ENCODE data around the gene EFCAB6. TPM values are rescaled to one million over a fixed set of nuclear protein-coding genes. Genes with fewer than 3 reads are reported as not detected.

EFCAB6 gene
- total and polyA plus RNA-seq, 9 of the 15 experiments (the other 6 are each of a cell fraction or from before 2014, with no cell fraction given): 0.06 TPM; not detected in 8

- Histone ChIP-seq H3K27ac (ENCODE audit: extremely low read depth, low read depth, low read length) (no peak overlapping the region), H2AFZ (ENCODE audit: low read depth, low read length) (no peak overlapping the region), H3K4me2 (ENCODE audit: insufficient read depth, low read length) (no peak overlapping the region), H4K20me1 (replicated peaks; ENCODE audit: control insufficient read depth, insufficient read depth, low read length) (no peaks in the 10 kb centered on the region), H3K4me3 (no peak overlapping the region), H3K9me1 (ENCODE audit: control insufficient read depth, insufficient read depth, low read length) (no peaks in the 10 kb centered on the region), H3K27me3 (ENCODE audit: control insufficient read depth in 2 of 2, insufficient read depth in 2 of 2, low read length in 2 of 2) (no peaks in the 10 kb centered on the region), H3K9me3 (replicated peaks; ENCODE audit: control insufficient read depth, insufficient read depth, low read depth, low read length) (no peaks in the 10 kb centered on the region), H3K9ac (ENCODE audit: insufficient read depth in 1 of 2, low read depth in 2 of 2, low read length in 2 of 2) (no peak overlapping the region), H3K36me3 (ENCODE audit: control insufficient read depth, insufficient read depth, low read length) (no peaks in the 10 kb centered on the region), H3K4me1 (replicated peaks in 1 of 2; ENCODE audit: control insufficient read depth in 2 of 2, insufficient read depth in 2 of 2, low read length in 2 of 2) (no peaks in the 10 kb centered on the region), H3K79me2 (ENCODE audit: control insufficient read depth, insufficient read depth, low read length) (no peaks in the 10 kb centered on the region)
- intact Hi-C loops (cut with micrococcal nuclease) (no loop called here), in situ Hi-C loops (cut with MboI) (no loop called here)
- CTCF ChIA-PET (ENCODE audit: low intra/inter-chr PET ratio): no interaction called here
- WGBS (ENCODE audit: insufficient coverage, low coverage, missing lambda C conversion rate): 0% methylated on average over 1 of the region's 1 CpG
- FAIRE-seq: no peak
- POLR2A ChIA-PET: interaction anchor here (0.9 kb wide), 1 partner anchor 11 kb away, joined by 4 read pairs; no protein-coding TSS in a partner anchor
- ATAC-seq: no peak
- BruUV-seq (replicated peaks): no TSS peak
- DNase-seq (ENCODE audit: extremely low read depth in 1 of 4, low spot score in 3 of 4): no peak
- no peak for TF ChIP-seq ZNF184 (CRISPR knock-in tag; IDR thresholded peaks at IDR 0.05)
- TF ChIP-seq SMAD1 (IDR thresholded peaks at IDR 0.05; ENCODE audit: low read depth, low read length, partially characterized antibody): no peak
- TF ChIP-seq CBFB (CRISPR knock-in tag; IDR thresholded peaks at IDR 0.05): no peak
- no peak for TF ChIP-seq OTX1 (CRISPR knock-in tag; IDR thresholded peaks at IDR 0.05)
- no peak for TF ChIP-seq ZNF407 (IDR thresholded peaks at IDR 0.05; ENCODE audit: low read depth)
- no peak for TF ChIP-seq ZBTB34 (CRISPR knock-in tag; IDR thresholded peaks at IDR 0.05)
- TF ChIP-seq CREB5 (CRISPR knock-in tag; IDR thresholded peaks at IDR 0.05): no peak
Observed at GRCh38 chr22:43669190-43669589, 142.9 kb downstream of the EFCAB6 start.

Data from K562 (cell line).